Gastroesophageal sphincter (tissue), 3 donors: Measurements from ENCODE around the gene SIN3A.

Experiments
- CTCF ChIP-seq, 4 experiments: fragments of 200-600 bp in 2 of 4; fragments of 450-650 bp in 2 of 4; sonication (generic) in 1 of 4; IDR thresholded peaks; one replicate each; pipeline ENCODE4 v1.5.1; 2017 to 2019; ENCODE audit warnings: antibody characterized with exemption in 4 of 4, mild to moderate bottlenecking in 2 of 4, moderate library complexity in 2 of 4
- POLR2AphosphoS5 ChIP-seq: sonication (generic); formaldehyde crosslinking; IDR thresholded peaks from one replicate; pipeline ENCODE4 v1.6.1; 2017; ENCODE audit warnings: antibody characterized with exemption

DNA sequence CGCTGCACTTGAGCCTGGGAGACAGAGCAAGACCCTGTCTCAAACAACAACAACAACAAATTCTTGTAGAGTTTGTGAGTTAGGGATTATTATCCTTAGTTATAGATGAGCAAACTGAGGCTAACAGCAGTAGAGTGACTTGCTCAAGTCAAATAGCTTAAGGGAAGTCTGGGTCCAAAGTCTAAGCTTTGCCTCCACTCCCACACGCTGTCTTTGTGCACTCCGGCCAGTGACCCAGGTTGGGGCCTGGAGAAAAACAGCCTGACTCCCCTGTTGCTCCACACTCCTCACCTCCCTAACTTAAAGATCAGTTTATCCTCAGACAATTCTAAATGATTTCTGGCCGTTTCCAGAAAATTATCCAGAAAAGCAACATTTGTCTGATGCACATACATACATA, 9.2 kb upstream of the SIN3A start:
- no peak for TF ChIP-seq POLR2AphosphoS5
- no peak for TF ChIP-seq CTCF (IDR thresholded peaks at IDR 0.05)
